GM18505 (cell line): ENCODE measurements around the gene AMT.

Experiments
- ATAC-seq: cut with Tn5 transposase; IDR thresholded peaks from one replicate; pipeline ENCODE4 v1.9.1; 2021; ENCODE audit not compliant: unreplicated experiment
- POLR2A ChIP-seq: IDR thresholded peaks from 4 replicates; pipeline ENCODE4 v1.6.1; 2011; ENCODE audit warnings: borderline replicate concordance; ENCODE audit not compliant: insufficient read depth, insufficient read length; ENCODE audit errors: extremely low read depth

Gene AMT

GRCh38 chr3:49389297-49389696 lies 33.0 kb downstream of the AMT start:
- TF ChIP-seq POLR2A = no peak

GRCh38 chr3:49388289-49388820 lies 33.9 kb downstream of the AMT start:
- no peak for TF ChIP-seq POLR2A
- ATAC-seq = no peak

More at GRCh38 chr3:49389297-49389696, 33.0 kb downstream of the AMT start:
- ATAC-seq = no peak

- TF ChIP-seq POLR2A = no peak
- no peak for ATAC-seq
These were observed 34.6 kb downstream of the AMT start for GRCh38 chr3:49387721-49388120.

- TF ChIP-seq POLR2A = no peak
- ATAC-seq = no peak
These were observed 36.1 kb downstream of the AMT start for GRCh38 chr3:49386056-49386756.

- ATAC-seq = no peak
- no peak for TF ChIP-seq POLR2A
These were observed 36.7 kb downstream of the AMT start for GRCh38 chr3:49385617-49386016.

GRCh38 chr3:49383387-49383786 lies 38.9 kb downstream of the AMT start:
- no peak for TF ChIP-seq POLR2A
- no peak for ATAC-seq

- ATAC-seq = no peak
- TF ChIP-seq POLR2A = no peak
These were observed 43.9 kb downstream of the AMT start for GRCh38 chr3:49378249-49378895.

GRCh38 chr3:49377483-49377882 lies 44.8 kb downstream of the AMT start:
- no peak for TF ChIP-seq POLR2A
- no peak for ATAC-seq

GRCh38 chr3:49371946-49372345 lies 50.3 kb downstream of the AMT start:
- ATAC-seq = no peak

GRCh38 chr3:49370585-49371290 lies 51.5 kb downstream of the AMT start:
- no peak for ATAC-seq

More at GRCh38 chr3:49371946-49372345, 50.3 kb downstream of the AMT start:
- no peak for TF ChIP-seq POLR2A

More at GRCh38 chr3:49370585-49371290, 51.5 kb downstream of the AMT start:
- TF ChIP-seq POLR2A = no peak
